ENCODE measurements around the gene VAC14.

VAC14 gene

GRCh38 chr16:70725912-70726828 is 74.8 kb downstream of the VAC14 start:
- in situ Hi-C loops (cut with MboI; ENCODE audit: low sequenced_read_pairs), result no loop called here

DNA sequence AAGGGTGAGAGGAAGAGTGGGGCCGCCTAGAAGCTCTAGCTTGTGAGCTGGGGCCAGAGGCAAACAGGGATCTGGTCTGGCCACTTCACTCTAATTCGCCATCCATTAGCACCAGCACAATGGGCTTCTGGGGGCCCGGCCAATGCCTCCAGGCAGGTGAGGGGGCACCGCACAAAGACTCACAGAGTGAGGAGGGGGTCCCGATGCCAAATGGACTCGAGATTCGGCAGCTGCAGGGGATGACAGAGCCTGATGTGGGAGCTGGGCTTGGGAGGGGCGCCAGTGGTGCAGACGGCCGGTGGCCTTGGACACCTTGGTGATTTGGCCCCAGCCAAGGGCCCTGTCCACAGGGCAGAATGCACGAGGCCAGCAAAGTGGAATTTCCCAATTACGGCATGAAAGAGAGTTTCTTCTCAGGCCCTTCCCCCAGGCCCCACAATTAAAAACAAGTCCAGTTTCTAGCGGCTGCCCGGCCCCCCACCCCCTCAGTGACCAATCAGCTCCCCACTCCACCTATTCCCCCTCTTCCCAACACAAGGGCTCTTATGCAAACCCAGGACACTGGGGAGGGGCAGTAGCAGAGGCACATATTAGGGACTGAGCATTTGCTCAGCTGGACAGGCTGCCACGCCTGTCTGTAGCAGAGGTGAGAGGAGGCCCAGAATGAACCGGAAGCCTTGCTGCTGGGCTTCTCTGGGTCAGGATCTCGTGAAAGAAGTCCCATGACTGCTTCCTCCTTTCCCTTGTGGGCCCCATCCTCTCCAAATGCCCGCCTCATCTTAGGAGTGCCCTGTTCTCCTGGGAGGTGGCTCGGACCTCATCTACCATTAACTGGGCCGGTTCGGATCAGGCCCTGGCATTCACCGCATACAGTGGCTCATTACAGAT is 75.7 kb downstream of the VAC14 start:
- in situ Hi-C loops (cut with MboI; ENCODE audit: low sequenced_read_pairs), result no loop called here

DNA sequence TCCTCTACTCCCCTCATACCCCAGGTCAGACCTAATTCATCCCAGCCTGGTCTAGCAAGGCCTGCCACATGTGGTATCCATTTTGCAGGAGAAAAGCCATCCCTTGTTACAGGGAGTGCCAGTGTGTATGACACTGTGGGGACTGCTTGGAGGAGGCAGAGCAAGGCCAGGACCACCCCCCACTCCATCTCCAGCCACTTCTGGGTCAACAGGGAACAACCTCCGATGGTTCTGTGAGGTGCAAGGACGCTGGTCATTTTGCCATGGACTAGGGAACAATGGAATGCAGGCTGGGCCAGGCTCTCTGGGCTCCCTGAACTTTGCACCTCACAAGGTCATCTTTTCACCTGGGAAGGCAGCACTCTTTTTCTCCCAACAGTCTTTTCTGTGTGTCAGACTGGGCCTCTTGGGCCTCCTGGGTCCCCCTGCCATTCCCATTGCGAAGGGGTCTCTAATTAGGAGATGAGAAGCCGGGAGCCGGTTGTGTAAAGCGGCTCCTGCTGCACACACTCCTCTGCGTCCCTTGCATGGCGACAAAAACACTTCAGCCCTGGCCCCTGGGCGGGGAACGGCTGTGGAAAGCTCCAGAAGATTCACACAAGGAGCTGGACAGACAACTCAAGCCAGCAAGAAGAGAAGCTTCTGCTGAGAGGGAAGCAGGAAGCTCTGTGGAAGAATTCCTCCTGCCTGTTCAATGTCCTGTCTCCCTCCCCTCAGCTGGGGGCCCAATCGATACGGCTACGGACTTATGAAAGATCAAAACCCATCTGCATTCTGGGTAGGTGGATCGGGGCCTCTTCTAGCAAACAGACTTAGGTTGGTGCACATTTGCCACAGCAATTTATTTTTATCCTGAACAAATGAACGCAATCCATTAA is 76.6 kb downstream of the VAC14 start:
- in situ Hi-C loops (cut with MboI; ENCODE audit: low sequenced_read_pairs), result no loop called here

DNA sequence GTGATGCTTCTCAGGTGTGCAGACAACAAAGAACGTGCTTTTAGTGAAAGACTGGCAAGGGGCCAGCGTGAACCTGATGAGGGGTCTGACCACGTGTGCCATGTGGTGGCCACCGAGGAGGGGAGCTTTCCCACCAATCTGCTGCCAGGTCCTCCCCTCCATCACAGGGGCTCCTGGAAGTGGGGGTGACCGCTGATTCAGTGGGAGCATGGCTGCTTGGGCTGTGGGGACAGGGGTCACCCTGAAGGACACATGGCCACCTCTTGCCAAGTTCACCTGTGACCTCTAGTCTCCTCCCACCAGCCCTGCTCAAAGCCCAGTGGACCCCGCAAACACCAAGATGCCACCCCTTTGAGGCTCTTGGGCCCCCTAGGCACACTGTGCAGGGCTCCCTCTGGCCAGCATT is 77.2 kb downstream of the VAC14 start:
- in situ Hi-C loops (cut with MboI; ENCODE audit: low sequenced_read_pairs), result no loop called here

DNA sequence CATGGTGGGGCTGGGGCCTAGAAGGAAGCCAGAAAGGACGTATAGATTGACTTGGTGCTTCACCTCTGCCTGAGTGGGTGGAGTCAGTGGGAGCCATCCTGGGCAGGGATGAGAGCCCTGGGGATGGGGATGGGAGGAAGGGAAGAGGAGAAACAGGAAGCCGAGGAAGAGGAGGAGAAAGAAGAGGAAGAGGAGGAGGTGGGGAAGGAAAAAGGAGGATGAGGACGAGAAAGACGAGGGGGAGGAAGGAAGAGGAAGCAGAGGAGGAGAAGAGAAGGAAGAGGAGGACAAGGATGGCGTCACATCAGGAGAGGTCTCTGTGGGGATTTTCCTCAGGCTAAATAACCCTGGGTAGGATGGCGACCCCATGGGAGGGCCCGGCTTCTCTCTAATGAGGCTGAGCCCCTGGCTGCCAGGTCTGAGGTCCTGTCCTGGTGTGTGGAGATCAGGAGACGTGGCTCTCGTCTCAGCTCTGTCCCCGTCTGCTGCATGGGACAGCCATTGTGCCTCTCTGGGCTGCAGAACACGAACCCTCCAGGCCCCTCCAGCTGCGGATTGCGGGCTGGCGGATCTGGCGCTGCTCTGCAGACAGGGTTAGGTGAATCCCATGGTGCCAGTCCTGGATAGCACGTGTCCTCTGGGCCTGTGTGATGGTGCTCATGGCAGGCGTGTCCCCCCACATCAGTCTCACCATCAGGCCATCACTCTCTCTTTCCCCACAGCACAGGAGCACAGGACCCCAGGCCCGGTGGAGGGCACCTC is 79.6 kb downstream of the VAC14 start:
- in situ Hi-C loops (cut with MboI; ENCODE audit: low sequenced_read_pairs), result no loop called here

DNA sequence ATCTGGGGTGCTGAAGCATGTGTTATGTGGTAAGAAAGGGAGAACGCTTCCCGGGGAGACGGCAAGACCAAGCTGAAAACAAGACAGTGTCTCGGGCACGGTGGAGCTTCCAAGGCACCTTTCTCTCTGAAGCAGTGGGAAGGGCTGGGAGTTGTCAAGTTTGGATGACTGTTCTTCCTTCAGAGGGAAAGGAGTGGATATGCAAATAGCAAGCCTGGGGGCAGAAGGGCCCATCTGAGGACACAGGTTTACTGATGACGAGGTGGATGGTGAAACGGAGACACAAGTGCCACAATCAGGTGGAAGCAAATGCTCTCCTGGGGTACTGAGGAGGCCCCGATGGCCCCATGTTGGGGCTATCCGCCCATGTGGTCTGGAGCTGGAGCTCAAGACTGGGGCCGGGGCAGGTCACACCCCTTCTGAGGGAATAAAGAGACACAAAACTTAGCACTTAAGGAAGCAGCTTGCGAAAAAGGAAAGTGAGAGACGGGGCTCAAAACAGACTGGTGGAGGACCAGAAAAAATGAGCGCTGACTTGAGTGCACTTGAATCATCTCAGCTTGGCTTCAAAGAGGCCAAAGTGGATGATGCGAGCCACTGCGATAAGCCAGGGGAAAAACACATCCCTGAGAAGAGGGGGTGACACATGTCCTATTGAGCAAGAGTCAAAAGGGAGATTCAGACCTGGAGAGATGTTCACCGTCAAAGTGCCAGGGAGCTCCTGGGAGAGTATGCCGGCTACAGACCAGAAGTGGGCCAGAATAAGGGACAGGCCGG is 80.3 kb downstream of the VAC14 start:
- in situ Hi-C loops (cut with MboI; ENCODE audit: low sequenced_read_pairs), result no loop called here

- in situ Hi-C loops (cut with MboI; ENCODE audit: low sequenced_read_pairs), result no loop called here
These were observed 83.9 kb downstream of the VAC14 start for GRCh38 chr16:70717065-70717464.

DNA sequence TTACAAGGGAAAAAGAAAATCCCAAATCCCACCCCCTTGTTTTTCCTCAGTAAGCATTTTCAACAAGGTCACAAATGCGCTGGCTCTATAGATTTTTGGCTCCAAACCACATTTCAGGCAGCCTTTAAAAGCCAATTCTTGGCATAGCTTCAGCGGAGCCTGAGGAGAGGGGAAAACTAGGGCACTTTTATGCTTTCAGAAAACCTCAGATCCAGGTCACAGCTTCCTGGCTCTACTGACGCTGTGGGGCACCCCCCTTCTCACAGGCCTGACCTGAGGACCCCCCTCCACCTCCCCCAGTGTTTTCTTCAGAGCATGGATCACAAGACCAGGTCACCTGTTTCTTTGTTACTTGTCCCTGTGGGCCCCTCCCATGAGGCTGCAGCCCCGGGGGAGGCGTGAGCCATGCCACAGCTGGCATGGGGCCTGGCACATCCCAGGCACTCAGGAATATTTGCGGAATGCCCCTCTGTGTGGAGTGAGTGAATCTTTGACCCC is 85.0 kb downstream of the VAC14 start:
- in situ Hi-C loops (cut with MboI; ENCODE audit: low sequenced_read_pairs), result no loop called here

- in situ Hi-C loops (cut with MboI; ENCODE audit: low sequenced_read_pairs), result no loop called here
These were observed 85.7 kb downstream of the VAC14 start for GRCh38 chr16:70715055-70715858.

GRCh38 chr16:70714581-70715054 is 86.3 kb downstream of the VAC14 start:
- in situ Hi-C loops (cut with MboI; ENCODE audit: low sequenced_read_pairs), result no loop called here

DNA sequence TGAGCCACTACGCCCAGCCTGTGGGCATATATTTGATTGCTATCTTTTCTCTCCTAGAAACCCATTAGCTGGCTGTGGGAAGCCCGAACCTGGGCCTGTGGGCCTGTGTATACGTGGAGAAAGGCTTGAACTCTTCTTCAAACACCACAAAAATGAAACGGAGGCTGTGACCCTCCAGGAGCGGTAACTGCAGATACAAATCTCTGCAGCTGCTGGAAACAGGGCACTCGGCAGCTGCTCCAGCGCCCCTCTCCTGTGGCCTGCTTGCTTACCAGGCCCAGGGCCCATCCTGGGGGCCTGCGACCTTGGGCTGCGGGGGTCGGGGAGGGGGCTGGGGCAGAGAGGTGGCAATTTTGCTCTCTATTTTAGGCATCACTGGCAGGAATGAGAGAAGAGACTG is 87.1 kb downstream of the VAC14 start:
- in situ Hi-C loops (cut with MboI; ENCODE audit: low sequenced_read_pairs), result no loop called here

- in situ Hi-C loops (cut with MboI; ENCODE audit: low sequenced_read_pairs), result no loop called here
These were observed 87.6 kb downstream of the VAC14 start for GRCh38 chr16:70713342-70713741.

DNA sequence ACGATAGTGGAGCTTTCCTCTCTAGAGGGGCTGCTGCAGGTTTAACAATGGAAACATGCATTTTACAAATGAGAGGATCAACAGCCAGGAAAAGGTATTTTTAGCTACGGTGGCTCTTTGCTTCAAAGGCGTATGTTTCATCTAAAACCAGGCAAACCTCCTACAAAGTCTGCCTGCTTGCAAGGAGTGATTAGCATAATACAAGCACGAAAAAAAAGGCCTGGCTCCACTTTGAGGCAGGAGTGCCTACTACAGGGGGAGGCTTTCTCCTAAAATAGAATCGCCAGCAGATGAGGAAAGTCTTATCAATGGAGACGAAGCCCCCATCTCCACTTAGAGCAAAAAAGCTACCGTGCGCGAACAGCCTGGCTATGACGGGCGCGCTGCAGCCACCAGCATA is 88.0 kb downstream of the VAC14 start:
- in situ Hi-C loops (cut with MboI; ENCODE audit: low sequenced_read_pairs), result no loop called here

DNA sequence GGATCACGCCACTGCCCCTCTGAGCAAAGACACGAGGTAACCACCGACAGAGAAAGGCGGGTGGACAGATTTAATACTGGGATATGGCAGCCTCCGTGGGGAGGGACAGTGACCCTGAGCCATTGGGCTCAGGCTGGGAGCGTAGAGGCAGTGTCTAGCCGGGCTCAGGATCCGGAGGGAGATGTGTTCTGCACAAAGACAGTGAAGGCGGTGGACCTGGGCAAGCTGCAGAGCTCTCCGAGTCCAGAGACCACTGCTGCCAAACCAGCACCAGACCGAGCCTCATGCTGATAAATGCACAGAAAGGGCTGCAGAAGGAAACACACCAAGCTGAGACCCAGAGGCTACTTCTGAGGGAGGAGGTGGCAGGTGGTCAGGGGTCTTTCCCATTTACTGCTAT is 88.6 kb downstream of the VAC14 start:
- in situ Hi-C loops (cut with MboI; ENCODE audit: low sequenced_read_pairs), result no loop called here

- in situ Hi-C loops (cut with MboI; ENCODE audit: low sequenced_read_pairs), result no loop called here
These were observed 89.5 kb downstream of the VAC14 start for GRCh38 chr16:70711211-70712031.

DNA sequence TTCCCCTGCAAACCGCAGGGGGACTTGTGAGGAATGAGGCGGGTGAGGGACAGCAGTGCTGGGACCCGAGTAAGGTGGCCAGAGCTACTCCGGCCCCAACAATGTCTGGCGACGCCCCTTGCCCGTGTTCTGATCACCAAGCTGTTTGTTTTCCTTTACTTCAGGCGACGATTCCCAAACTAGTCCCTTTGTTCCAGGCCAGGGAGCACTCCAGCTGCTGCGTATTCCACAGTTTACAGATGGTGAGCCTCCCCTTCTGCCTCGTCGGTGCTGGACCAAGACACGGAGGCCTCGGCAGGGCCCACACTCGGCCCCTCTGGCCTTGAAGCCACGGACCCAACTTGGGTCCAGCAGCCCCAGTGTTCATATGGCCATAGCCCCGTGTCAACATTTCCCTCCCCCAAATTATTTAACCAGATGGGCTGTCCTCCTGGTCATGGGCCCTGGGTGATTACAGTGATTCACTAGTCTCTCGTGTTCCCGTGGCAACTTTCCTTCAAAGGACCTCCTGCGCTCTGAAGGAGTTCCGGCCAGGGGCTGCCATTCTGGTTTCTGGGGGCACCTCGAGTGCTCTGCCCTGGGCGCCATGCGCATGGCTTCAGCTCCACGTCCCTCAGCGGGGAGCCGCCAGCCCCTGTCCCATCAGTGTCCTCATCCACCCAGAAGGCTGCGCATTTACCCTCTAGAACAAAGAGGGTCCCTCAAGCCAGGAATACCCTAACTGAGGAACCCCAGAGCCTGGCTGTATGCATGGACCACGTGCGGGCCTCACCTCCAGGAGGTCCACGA is 90.3 kb downstream of the VAC14 start:
- in situ Hi-C loops (cut with MboI; ENCODE audit: low sequenced_read_pairs), result no loop called here

DNA sequence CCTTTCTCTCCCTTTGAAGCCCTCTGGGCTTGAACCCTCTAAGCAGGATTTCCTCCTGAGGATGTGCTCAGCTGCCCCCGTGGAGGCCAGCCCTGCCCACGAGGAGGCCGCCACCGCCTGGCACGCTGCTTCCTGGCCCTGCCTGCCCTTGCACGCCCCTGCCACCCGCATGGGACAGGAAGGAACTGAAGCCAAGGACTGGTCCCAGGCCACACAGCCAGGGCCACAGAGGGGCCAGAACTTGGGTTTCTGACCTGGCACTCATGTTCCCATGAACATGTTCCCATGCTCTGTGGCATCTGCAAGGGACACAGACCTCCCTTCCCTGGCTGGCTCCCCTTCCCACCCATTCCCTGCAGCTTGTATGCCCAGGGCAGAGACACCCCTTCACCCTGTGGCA is 91.0 kb downstream of the VAC14 start:
- in situ Hi-C loops (cut with MboI; ENCODE audit: low sequenced_read_pairs), result no loop called here
